Measurements from ENCODE around the gene MORN5. TPM values are rescaled to one million over a fixed set of nuclear protein-coding genes. Genes with fewer than 3 reads are reported as not detected.
"Not testable (repeated sequence)": the region's sequence is repeated elsewhere in the genome, so short reads cannot be mapped to it uniquely, and the experiment has no call there.

Gene MORN5
- total RNA-seq, 1 experiment from 2014 or later, result not detected

DNA sequence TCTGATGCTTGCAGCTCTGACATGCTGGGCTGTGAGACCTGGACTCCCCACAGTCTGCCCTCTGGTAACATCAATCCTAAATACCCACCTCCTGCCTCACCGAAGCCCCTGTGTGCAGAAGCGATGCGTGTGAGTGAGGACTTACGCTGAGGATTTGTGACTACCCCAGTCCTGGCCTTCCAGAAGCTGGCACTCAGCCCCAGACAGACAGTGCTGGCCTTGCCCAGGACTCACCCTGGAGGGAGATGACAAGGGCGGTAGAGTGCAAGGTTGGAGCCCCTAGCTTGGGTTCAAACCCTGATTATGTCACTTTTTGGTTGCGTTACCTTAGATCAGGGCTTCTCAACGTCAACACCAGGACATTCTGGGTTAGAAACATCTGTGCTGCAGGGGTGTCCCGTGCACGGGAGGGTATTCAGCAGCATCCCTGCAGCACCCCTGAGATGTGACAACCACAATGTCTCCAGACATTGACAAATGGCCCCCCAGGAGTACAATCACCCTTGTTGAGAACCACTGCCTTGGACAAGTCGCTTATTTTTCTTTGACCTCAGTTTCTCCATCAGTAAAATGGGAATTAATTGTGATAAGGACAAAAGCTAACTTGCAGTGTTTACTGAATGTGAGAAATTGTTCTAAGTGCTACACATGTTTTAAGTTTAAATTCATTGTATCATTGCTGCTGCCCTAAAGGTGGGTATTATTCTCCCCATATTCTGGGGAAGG lies 43.1 kb upstream of the MORN5 start:
- Histone ChIP-seq H3K36me3 (ENCODE audit: insufficient read depth, low read length) (no peaks in the 10 kb centered on the region), H3K79me2 (ENCODE audit: low read length) (no peaks in the 10 kb centered on the region), H3K9me2 (replicated peaks; ENCODE audit: insufficient read depth, low read length) (no peaks in the 10 kb centered on the region), H3K27ac (ENCODE audit: low read length) (no peak overlapping the region), H3K4me2 (ENCODE audit: low read depth, low read length, poor library complexity, severe bottlenecking) (no peak overlapping the region), H3K4me1 (ENCODE audit: low read length) (peaks cover 4% of the 10 kb centered on the region; the same call in 1 of the 2 replicates), H4K20me1 (ENCODE audit: insufficient read depth, low read depth, low read length) (no peaks in the 10 kb centered on the region), H2AFZ (ENCODE audit: low read length) (no peak overlapping the region), H3K9me3 (ENCODE audit: low read length) (no peaks in the 10 kb centered on the region), H3K4me3 (ENCODE audit: low read length) (no peak overlapping the region), H3K27me3 (ENCODE audit: low read length) (no peaks in the 10 kb centered on the region), H3K9ac (ENCODE audit: low read length) (no peak overlapping the region)
- no peak for DNase-seq

DNA sequence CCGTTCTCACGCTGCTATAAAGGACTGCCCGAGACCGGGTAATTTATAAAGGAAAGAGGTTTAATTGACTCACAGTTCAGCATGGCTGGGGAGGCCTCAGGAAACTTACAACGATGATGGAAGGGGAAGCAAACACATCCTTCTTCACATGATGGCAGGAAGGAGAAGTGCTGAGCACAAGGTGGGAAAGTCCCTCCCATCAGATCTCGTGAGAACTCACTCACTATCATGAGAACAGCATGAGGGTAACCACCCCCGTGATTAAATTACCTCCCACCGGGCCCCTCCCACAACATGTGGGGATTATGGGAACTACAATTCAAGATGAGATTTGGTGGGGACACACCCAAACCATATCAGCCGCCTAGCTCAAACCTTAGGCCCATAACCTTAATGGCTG lies 42.5 kb upstream of the MORN5 start:
- H3K9ac ChIP-seq (ENCODE audit: low read length); H3K9me3 ChIP-seq (ENCODE audit: low read length); H3K27me3 ChIP-seq (ENCODE audit: low read length); H4K20me1 ChIP-seq (ENCODE audit: insufficient read depth, low read depth, low read length); H3K27ac ChIP-seq (ENCODE audit: low read length); H3K36me3 ChIP-seq (ENCODE audit: insufficient read depth, low read length); H3K79me2 ChIP-seq (ENCODE audit: low read length); H3K4me3 ChIP-seq (ENCODE audit: low read length); H3K4me1 ChIP-seq (ENCODE audit: low read length); H3K9me2 ChIP-seq (replicated peaks; ENCODE audit: insufficient read depth, low read length); H2AFZ ChIP-seq (ENCODE audit: low read length); DNase-seq; H3K4me2 ChIP-seq (ENCODE audit: low read depth, low read length, poor library complexity, severe bottlenecking): not testable (repeated sequence)

DNA sequence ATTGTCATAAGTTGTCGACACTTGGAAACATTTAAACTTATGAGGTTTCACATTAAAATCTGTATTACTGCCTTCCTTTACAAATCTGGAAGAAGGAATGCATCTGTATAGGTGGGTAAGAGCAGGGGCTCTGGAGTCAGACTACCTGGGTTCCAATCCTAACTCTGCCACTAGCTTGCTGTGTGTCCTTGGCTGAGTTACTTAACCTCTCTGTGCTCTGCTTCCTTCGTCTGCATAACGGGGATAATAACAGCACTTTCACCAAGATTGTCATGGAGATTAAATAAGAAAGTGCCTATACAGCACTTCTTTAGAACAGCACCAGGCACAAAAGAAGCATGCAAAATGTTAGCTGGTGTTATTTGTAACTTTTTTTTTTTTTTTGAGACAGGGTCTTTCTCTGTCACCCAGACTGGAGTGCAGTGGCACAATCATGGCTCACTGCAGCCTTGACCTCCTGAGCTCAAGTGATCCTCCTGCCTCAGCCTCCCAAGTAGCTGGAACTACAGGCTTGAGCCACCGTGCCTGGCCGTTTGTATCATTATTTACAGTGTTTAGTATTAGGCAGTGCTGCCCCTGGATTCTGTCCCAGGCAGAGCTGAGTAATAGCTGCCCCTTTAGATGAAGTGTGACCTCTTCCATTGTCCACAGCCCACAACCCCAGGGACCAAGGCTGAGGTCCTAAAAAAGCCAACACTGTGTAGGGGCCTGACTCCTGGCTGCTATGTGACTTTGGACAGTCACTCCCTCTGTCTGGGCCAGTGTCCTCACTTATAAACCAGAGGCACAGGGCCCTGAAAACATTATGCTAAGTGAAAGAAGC lies 41.2 kb upstream of the MORN5 start:
- no peak overlapping the region for H3K4me3 ChIP-seq (ENCODE audit: low read length)
- H3K9me2 ChIP-seq (replicated peaks; ENCODE audit: insufficient read depth, low read length), result no peaks in the 10 kb centered on the region
- H3K4me2 ChIP-seq (ENCODE audit: low read depth, low read length, poor library complexity, severe bottlenecking), result no peak overlapping the region
- no peak overlapping the region for H3K27ac ChIP-seq (ENCODE audit: low read length)
- no peaks in the 10 kb centered on the region for H3K9me3 ChIP-seq (ENCODE audit: low read length)
- H3K36me3 ChIP-seq (ENCODE audit: insufficient read depth, low read length), result no peaks in the 10 kb centered on the region
- H3K79me2 ChIP-seq (ENCODE audit: low read length), result no peaks in the 10 kb centered on the region
- H3K9ac ChIP-seq (ENCODE audit: low read length), result no peak overlapping the region
- no peaks in the 10 kb centered on the region for H3K27me3 ChIP-seq (ENCODE audit: low read length)
- no peaks in the 10 kb centered on the region; the same call in 1 of the 2 replicates for H4K20me1 ChIP-seq (ENCODE audit: insufficient read depth, low read depth, low read length)
- no peak for DNase-seq
- no peak overlapping the region for H2AFZ ChIP-seq (ENCODE audit: low read length)
- H3K4me1 ChIP-seq (ENCODE audit: low read length), result no peaks in the 10 kb centered on the region

GRCh38 chr9:122119166-122119521 lies 40.6 kb upstream of the MORN5 start:
- DNase-seq, result no peak
- H4K20me1 ChIP-seq (ENCODE audit: insufficient read depth, low read depth, low read length), result no peaks in the 10 kb centered on the region; the same call in 1 of the 2 replicates
- no peak overlapping the region for H3K4me3 ChIP-seq (ENCODE audit: low read length)

GRCh38 chr9:122119721-122120120 lies 40.0 kb upstream of the MORN5 start:
- Histone ChIP-seq H3K27me3 (ENCODE audit: low read length) (no peaks in the 10 kb centered on the region), H3K4me1 (ENCODE audit: low read length) (no peaks in the 10 kb centered on the region), H3K4me2 (ENCODE audit: low read depth, low read length, poor library complexity, severe bottlenecking) (no peak overlapping the region), H4K20me1 (ENCODE audit: insufficient read depth, low read depth, low read length) (no peaks in the 10 kb centered on the region; the same call in 1 of the 2 replicates), H3K79me2 (ENCODE audit: low read length) (no peaks in the 10 kb centered on the region), H3K36me3 (ENCODE audit: insufficient read depth, low read length) (no peaks in the 10 kb centered on the region), H3K4me3 (ENCODE audit: low read length) (no peak overlapping the region), H3K9ac (ENCODE audit: low read length) (no peak overlapping the region), H3K9me3 (ENCODE audit: low read length) (no peaks in the 10 kb centered on the region), H3K9me2 (replicated peaks; ENCODE audit: insufficient read depth, low read length) (no peaks in the 10 kb centered on the region), H3K27ac (ENCODE audit: low read length) (no peak overlapping the region), H2AFZ (ENCODE audit: low read length) (no peak overlapping the region)
- no peak for DNase-seq

More at GRCh38 chr9:122119166-122119521, 40.6 kb upstream of the MORN5 start:
- Histone ChIP-seq H3K4me2 (ENCODE audit: low read depth, low read length, poor library complexity, severe bottlenecking) (no peak overlapping the region), H3K36me3 (ENCODE audit: insufficient read depth, low read length) (no peaks in the 10 kb centered on the region), H3K27me3 (ENCODE audit: low read length) (no peaks in the 10 kb centered on the region), H3K27ac (ENCODE audit: low read length) (no peak overlapping the region), H3K9me3 (ENCODE audit: low read length) (no peaks in the 10 kb centered on the region), H2AFZ (ENCODE audit: low read length) (no peak overlapping the region), H3K9me2 (replicated peaks; ENCODE audit: insufficient read depth, low read length) (no peaks in the 10 kb centered on the region), H3K79me2 (ENCODE audit: low read length) (no peaks in the 10 kb centered on the region), H3K4me1 (ENCODE audit: low read length) (no peaks in the 10 kb centered on the region), H3K9ac (ENCODE audit: low read length) (no peak overlapping the region)

- Histone ChIP-seq H4K20me1 (ENCODE audit: insufficient read depth, low read depth, low read length) (no peaks in the 10 kb centered on the region; the same call in 1 of the 2 replicates), H3K79me2 (ENCODE audit: low read length) (no peaks in the 10 kb centered on the region), H3K9ac (ENCODE audit: low read length) (no peak overlapping the region), H3K36me3 (ENCODE audit: insufficient read depth, low read length) (no peaks in the 10 kb centered on the region), H3K4me1 (ENCODE audit: low read length) (no peaks in the 10 kb centered on the region), H3K27me3 (ENCODE audit: low read length) (no peaks in the 10 kb centered on the region), H3K9me2 (replicated peaks; ENCODE audit: insufficient read depth, low read length) (no peaks in the 10 kb centered on the region), H3K9me3 (ENCODE audit: low read length) (no peaks in the 10 kb centered on the region), H2AFZ (ENCODE audit: low read length) (no peak overlapping the region), H3K27ac (ENCODE audit: low read length) (no peak overlapping the region), H3K4me2 (ENCODE audit: low read depth, low read length, poor library complexity, severe bottlenecking) (no peak overlapping the region), H3K4me3 (ENCODE audit: low read length) (no peak overlapping the region)
- no peak for DNase-seq
Observed at GRCh38 chr9:122120316-122121071, 39.2 kb upstream of the MORN5 start.

GRCh38 chr9:122121391-122121790 lies 38.3 kb upstream of the MORN5 start:
- Histone ChIP-seq H2AFZ (ENCODE audit: low read length) (no peak overlapping the region), H3K4me3 (ENCODE audit: low read length) (no peak overlapping the region), H3K4me2 (ENCODE audit: low read depth, low read length, poor library complexity, severe bottlenecking) (no peak overlapping the region), H3K9ac (ENCODE audit: low read length) (no peak overlapping the region), H3K27me3 (ENCODE audit: low read length) (no peaks in the 10 kb centered on the region), H4K20me1 (ENCODE audit: insufficient read depth, low read depth, low read length) (no peaks in the 10 kb centered on the region; the same call in 1 of the 2 replicates), H3K36me3 (ENCODE audit: insufficient read depth, low read length) (no peaks in the 10 kb centered on the region), H3K27ac (ENCODE audit: low read length) (no peak overlapping the region), H3K9me2 (replicated peaks; ENCODE audit: insufficient read depth, low read length) (no peaks in the 10 kb centered on the region), H3K9me3 (ENCODE audit: low read length) (no peaks in the 10 kb centered on the region), H3K79me2 (ENCODE audit: low read length) (no peaks in the 10 kb centered on the region), H3K4me1 (ENCODE audit: low read length) (no peaks in the 10 kb centered on the region)
- DNase-seq, result no peak

DNA sequence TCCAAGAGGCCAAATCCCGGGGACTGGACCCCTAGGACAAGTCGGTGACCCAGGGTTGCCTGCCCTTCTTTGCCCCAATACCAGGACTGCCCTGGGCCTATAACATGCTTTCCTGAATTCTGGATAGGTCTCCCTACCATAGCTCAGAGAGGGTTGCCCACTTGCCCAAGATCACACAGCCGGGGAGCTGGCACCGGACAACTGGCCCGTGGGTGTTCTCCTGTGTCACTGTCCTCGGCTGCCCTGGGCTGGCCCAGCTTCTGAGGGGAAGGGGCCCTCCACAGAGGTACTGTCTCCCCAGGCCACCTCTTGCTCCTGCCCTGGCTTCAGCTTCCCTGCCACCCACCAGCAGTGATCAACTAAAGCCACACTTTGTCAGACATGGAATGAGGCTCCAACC lies 37.8 kb upstream of the MORN5 start:
- Histone ChIP-seq H3K9me2 (replicated peaks; ENCODE audit: insufficient read depth, low read length) (no peaks in the 10 kb centered on the region), H3K4me1 (ENCODE audit: low read length) (no peaks in the 10 kb centered on the region), H3K4me2 (ENCODE audit: low read depth, low read length, poor library complexity, severe bottlenecking) (no peak overlapping the region), H4K20me1 (ENCODE audit: insufficient read depth, low read depth, low read length) (no peaks in the 10 kb centered on the region; the same call in 1 of the 2 replicates), H3K9me3 (ENCODE audit: low read length) (no peaks in the 10 kb centered on the region), H3K27me3 (ENCODE audit: low read length) (no peaks in the 10 kb centered on the region), H2AFZ (ENCODE audit: low read length) (no peak overlapping the region), H3K36me3 (ENCODE audit: insufficient read depth, low read length) (no peaks in the 10 kb centered on the region), H3K4me3 (ENCODE audit: low read length) (no peak overlapping the region), H3K9ac (ENCODE audit: low read length) (no peak overlapping the region), H3K27ac (ENCODE audit: low read length) (no peak overlapping the region), H3K79me2 (ENCODE audit: low read length) (no peaks in the 10 kb centered on the region)
- no peak for DNase-seq
